Measurements from ENCODE around the gene OR52N4.

- TF ChIP-seq CTCF (IDR thresholded peaks at IDR 0.05) (no peak), POLR2A (IDR thresholded peaks at IDR 0.05) (no peak), POLR2AphosphoS5 (IDR thresholded peaks at IDR 0.05) (no peak)
Measured at GRCh38 chr11:5796541-5796940, 42.5 kb downstream of the OR52N4 start.
